Measurements from ENCODE around the gene ARHGEF38. TPM values are rescaled to one million over a fixed set of nuclear protein-coding genes. Genes with fewer than 3 reads are reported as not detected.

Gene ARHGEF38
- total RNA-seq, 2 donors from 2014 or later, result not detected

GRCh38 chr4:105626846-105627245, 74.4 kb downstream of the ARHGEF38 start:
- H3K4me1 ChIP-seq (ENCODE audit: control insufficient read depth in 1 of 2, low read depth in 2 of 2), result no peaks in the 10 kb centered on the region

DNA sequence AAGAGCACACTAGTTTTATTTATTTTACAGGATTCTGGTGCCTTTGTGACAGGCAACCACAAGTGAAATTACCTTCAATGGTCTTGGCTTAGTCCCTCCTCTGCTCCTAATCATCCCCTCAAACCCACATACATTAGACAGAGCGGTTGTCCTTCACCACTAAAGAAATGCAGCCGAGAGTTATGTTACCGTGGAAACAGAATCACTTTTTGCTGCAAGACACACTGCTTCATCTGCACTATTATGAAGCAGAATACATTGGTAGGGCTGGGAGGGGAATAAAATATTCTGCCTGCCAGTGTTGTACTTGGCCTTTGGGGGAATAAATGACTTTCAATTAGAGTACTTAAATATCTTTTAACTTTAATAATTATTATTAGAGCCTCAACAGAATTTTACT, 75.2 kb downstream of the ARHGEF38 start:
- no peak for ATAC-seq (ENCODE audit: insufficient number of reproducible peaks, low FRiP score, low read depth)
- Histone ChIP-seq H3K36me3 (no peaks in the 10 kb centered on the region), H3K27ac (no peak overlapping the region), H3K27me3 (replicated peaks; ENCODE audit: insufficient read depth) (no peaks in the 10 kb centered on the region), H3K4me3 (no peak overlapping the region), H3K4me1 (ENCODE audit: control insufficient read depth in 1 of 2, low read depth in 2 of 2) (no peaks in the 10 kb centered on the region), H3K9me3 (no peaks in the 10 kb centered on the region)
- DNase-seq (ENCODE audit: low spot score), result no peak
- no peak for TF ChIP-seq CTCF (IDR thresholded peaks at IDR 0.05)

More at GRCh38 chr4:105626846-105627245, 74.4 kb downstream of the ARHGEF38 start:
- ATAC-seq (ENCODE audit: insufficient number of reproducible peaks, low FRiP score, low read depth) (no peak), DNase-seq (ENCODE audit: low spot score) (no peak)
- Histone ChIP-seq H3K9me3 (no peaks in the 10 kb centered on the region), H3K36me3 (no peaks in the 10 kb centered on the region), H3K27me3 (replicated peaks; ENCODE audit: insufficient read depth) (no peaks in the 10 kb centered on the region), H3K4me3 (no peak overlapping the region), H3K27ac (no peak overlapping the region)
- TF ChIP-seq CTCF (IDR thresholded peaks at IDR 0.05), result no peak

GRCh38 chr4:105630670-105631655, 78.5 kb downstream of the ARHGEF38 start:
- H3K36me3 ChIP-seq, result no peaks in the 10 kb centered on the region
- ATAC-seq (ENCODE audit: insufficient number of reproducible peaks, low FRiP score, low read depth) (no peak), DNase-seq (ENCODE audit: low spot score) (no peak)
- no peak for TF ChIP-seq CTCF (IDR thresholded peaks at IDR 0.05)
- no peak overlapping the region for H3K27ac ChIP-seq
- H3K4me3 ChIP-seq, result no peak overlapping the region
- H3K27me3 ChIP-seq (replicated peaks; ENCODE audit: insufficient read depth), result no peaks in the 10 kb centered on the region
- H3K9me3 ChIP-seq, result no peaks in the 10 kb centered on the region
- peaks cover 17 to 22% of the 10 kb centered on the region in 2 donors for H3K4me1 ChIP-seq (ENCODE audit: control insufficient read depth in 1 of 2, low read depth in 2 of 2)

DNA sequence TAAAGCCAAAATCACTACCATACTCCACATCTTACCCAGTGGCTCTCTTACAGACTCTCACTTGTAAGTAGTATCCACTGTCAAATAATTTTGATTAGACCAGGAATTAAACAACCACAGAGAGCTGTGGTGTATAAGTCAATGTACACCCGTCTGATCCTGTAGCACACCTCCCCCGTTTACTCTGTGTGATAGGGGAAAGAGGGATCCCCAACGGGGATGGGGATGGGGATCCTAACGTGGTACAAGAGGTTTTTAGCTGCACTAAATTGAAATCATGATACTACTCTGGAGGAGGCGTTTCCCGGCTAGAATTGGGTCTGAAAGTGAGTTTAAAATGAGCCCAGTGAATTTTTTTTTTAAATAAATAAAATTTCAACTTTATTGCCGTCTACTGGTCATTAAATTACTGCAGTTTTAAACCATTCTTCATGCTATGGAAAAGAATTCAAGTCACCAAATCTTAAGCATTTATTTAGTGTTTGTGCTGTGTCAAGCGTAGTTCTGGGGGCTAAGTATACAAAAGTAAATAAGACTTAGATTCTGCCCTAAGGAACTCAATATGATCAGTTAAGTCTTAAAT, 79.5 kb downstream of the ARHGEF38 start:
- H3K9me3 ChIP-seq, result no peaks in the 10 kb centered on the region
- H3K27me3 ChIP-seq (replicated peaks; ENCODE audit: insufficient read depth), result no peaks in the 10 kb centered on the region
- DNase-seq (ENCODE audit: low spot score), result no peak
- no peak overlapping the region for H3K4me3 ChIP-seq
- no peak for ATAC-seq (ENCODE audit: insufficient number of reproducible peaks, low FRiP score, low read depth)
- H3K36me3 ChIP-seq, result no peaks in the 10 kb centered on the region
- no peak overlapping the region for H3K27ac ChIP-seq
- TF ChIP-seq CTCF (IDR thresholded peaks at IDR 0.05), result no peak
- H3K4me1 ChIP-seq (ENCODE audit: control insufficient read depth in 1 of 2, low read depth in 2 of 2), result peaks cover 17 to 22% of the 10 kb centered on the region in 2 donors

DNA sequence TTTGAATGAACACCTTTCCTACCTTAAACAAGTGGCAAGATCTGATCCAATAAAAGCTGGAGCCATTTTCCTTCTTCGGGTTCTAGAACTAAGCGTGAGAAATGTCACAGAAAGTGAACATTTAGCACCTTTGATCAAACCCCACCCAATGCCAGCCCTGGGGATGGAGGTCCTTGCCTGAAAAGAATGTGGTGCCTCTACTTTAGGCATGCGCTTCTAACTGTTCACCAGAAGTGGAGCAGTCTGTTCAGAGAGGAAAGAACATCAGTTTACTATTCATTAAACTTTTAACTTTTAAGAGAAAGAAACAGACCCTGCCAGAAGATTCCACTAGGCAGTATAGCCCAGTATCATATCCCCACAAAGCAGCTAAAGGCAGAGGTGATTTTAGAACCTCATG, 80.2 kb downstream of the ARHGEF38 start:
- Histone ChIP-seq H3K4me3 (no peak overlapping the region), H3K36me3 (no peaks in the 10 kb centered on the region), H3K9me3 (no peaks in the 10 kb centered on the region), H3K4me1 (ENCODE audit: control insufficient read depth in 1 of 2, low read depth in 2 of 2) (peaks cover 17 to 23% of the 10 kb centered on the region in 2 donors), H3K27ac (no peak overlapping the region), H3K27me3 (replicated peaks; ENCODE audit: insufficient read depth) (no peaks in the 10 kb centered on the region)
- ATAC-seq (ENCODE audit: insufficient number of reproducible peaks, low FRiP score, low read depth), result no peak
- no peak for TF ChIP-seq CTCF (IDR thresholded peaks at IDR 0.05)
- no peak for DNase-seq (ENCODE audit: low spot score)
